Ectodermal cell (in vitro differentiated cells): Measurements from ENCODE around the gene PCP4.

Source experiments
- H3K27ac ChIP-seq: 2 replicates; pipeline ENCODE4 v1.7.0; 2013; ENCODE audit warnings: mild to moderate bottlenecking, low read depth, low read length; ENCODE audit not compliant: insufficient read depth, poor library complexity, severe bottlenecking
- H3K27me3 ChIP-seq: 2 replicates; pipeline ENCODE4 v1.7.0; 2013; ENCODE audit warnings: mild to moderate bottlenecking, low read length; ENCODE audit not compliant: insufficient read depth, control insufficient read depth, poor library complexity, severe bottlenecking
- H3K36me3 ChIP-seq: one replicate; pipeline ENCODE4 v1.7.0; 2013; ENCODE audit warnings: low read length; ENCODE audit not compliant: control insufficient read depth, insufficient read depth
- H3K4me1 ChIP-seq: one replicate; pipeline ENCODE4 v1.7.0; 2013; ENCODE audit warnings: low read length; ENCODE audit not compliant: control insufficient read depth, insufficient read depth
- H3K4me3 ChIP-seq: 2 replicates; pipeline ENCODE4 v1.7.0; 2013; ENCODE audit warnings: low read depth, low read length, control low read depth; ENCODE audit not compliant: insufficient read depth
- H3K9me3 ChIP-seq: 2 replicates; pipeline ENCODE4 v1.7.0; 2013; ENCODE audit warnings: mild to moderate bottlenecking, low read length, moderate library complexity; ENCODE audit not compliant: control insufficient read depth
- WGBS, 2 experiments: methylation state at CpG; one replicate each; pipeline ENCODE4 v1.1.7; 2013; ENCODE audit warnings: missing lambda C conversion rate in 2 of 2; 5-methylcytosine and 5-hydroxymethylcytosine counted together

PCP4 gene

DNA sequence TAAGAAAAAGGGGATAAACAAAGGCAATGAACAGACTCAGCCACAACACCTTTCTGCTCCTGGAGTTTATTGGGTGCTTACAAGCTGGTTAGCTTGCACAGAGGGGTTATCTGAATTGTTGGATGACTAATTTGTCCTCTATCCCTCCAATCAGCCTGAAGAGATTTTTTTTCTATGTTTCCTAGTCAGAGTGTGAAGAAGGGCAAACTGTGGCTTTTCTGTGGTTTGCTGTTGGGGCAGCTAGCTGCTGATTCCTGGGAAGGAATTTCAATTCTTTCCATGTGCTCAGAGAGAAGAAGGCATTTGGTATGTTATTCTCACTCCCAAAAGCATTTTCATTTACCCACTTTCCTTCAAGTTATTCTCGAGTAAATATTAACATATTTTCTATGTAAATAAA lies 48.6 kb downstream of the PCP4 start:
- Histone ChIP-seq H3K4me1 (peaks cover 9% of the 10 kb centered on the region), H3K9me3 (no peaks in the 10 kb centered on the region), H3K4me3 (no peak overlapping the region), H3K27ac (no peak overlapping the region), H3K27me3 (no peaks in the 10 kb centered on the region), H3K36me3 (no peaks in the 10 kb centered on the region)
- WGBS, 2 experiments: no CpG with 5 or more reads among the region's 1 CpG

- 75 to 81% methylated on average over 4 of the region's 4 CpGs for WGBS, 2 experiments
- Histone ChIP-seq H3K9me3 (no peaks in the 10 kb centered on the region), H3K4me1 (peaks cover 9% of the 10 kb centered on the region), H3K36me3 (no peaks in the 10 kb centered on the region), H3K4me3 (no peak overlapping the region), H3K27ac (no peak overlapping the region), H3K27me3 (no peaks in the 10 kb centered on the region)
Observed at GRCh38 chr21:39918558-39918957, 51.3 kb downstream of the PCP4 start.

DNA sequence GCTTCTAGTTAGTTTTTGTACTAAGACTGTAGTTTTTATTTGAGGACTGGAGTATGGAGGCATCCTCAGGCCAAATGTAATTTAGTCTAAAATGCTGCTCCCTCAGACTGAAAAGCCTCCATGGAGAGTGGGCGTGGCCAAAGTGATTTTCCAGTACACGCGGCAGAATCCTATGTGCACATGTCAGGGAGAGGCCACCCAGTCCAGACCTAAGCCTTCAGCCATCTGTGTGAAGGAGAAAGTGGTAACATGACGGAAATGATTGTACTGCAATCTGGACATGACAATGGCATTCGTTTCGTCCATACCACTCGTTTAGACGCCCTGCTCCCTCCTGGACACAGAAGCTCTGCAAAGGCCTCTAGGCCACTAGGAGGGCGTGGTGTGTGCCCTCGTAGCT lies 56.2 kb downstream of the PCP4 start:
- Histone ChIP-seq H3K36me3 (no peaks in the 10 kb centered on the region), H3K4me3 (no peak overlapping the region), H3K9me3 (no peaks in the 10 kb centered on the region), H3K27me3 (no peaks in the 10 kb centered on the region), H3K27ac (no peak overlapping the region), H3K4me1 (peaks cover 7% of the 10 kb centered on the region)
- 95 to 97% methylated on average over 10 of the region's 10 CpGs for WGBS, 2 experiments

- Histone ChIP-seq H3K27me3 (no peaks in the 10 kb centered on the region), H3K9me3 (no peaks in the 10 kb centered on the region), H3K36me3 (no peaks in the 10 kb centered on the region), H3K27ac (no peak overlapping the region), H3K4me1 (no peaks in the 10 kb centered on the region), H3K4me3 (no peak overlapping the region)
- 86 to 89% methylated on average over 8 of the region's 8 CpGs for WGBS, 2 experiments
Observed at GRCh38 chr21:39924577-39925308, 57.5 kb downstream of the PCP4 start.

DNA sequence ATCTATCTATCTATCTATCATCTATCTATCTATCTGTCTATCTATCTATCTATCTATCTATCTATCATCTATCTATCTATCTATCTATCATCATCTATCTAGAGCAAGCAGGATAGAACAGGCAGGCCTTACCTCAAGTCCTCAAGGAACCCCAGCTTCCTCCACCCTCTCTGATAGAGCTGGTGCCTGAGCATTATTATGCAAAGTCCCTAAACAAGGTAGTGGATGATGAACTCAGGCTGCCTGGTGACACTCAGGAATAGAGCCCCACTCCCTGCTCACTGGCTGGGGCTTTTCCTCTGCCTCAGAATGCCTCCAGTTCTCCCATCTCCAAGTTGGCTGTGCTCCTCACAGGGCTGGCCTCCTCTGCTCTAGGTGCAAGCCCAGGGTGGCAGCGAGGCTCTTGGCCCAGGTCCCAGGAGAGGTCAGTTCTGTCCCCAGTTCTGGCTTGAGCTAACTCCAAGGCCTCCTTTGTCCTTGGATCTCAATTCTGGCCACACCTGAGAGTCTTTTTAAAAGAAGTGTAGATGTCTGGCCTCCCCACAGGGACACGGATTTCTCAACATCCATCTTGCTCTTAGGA lies 60.2 kb downstream of the PCP4 start:
- Histone ChIP-seq H3K36me3 (no peaks in the 10 kb centered on the region), H3K27ac (no peak overlapping the region), H3K9me3 (no peaks in the 10 kb centered on the region), H3K4me3 (no peak overlapping the region), H3K4me1 (no peaks in the 10 kb centered on the region), H3K27me3 (no peaks in the 10 kb centered on the region)
- WGBS, 2 experiments: 93 to 100% methylated on average over 2 of the region's 2 CpGs

DNA sequence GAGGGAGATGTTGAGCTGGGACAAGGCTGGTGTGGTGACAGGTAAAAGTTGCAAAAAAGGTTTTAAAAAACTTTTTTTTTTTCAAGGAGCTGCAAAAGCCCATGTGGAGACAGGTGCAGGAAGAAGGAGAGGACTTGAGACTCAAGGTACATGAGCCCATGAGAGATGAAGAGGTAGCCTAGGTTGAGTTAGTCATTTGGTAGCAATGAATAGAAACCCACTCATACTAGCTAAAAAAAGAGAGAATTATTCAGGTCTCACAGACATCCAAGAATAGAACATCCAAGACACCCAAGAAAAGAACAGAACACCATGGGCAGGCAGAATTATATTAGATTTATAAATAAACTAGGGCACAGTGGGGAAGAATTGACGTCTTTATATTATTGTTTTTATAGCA lies 65.1 kb downstream of the PCP4 start:
- no peaks in the 10 kb centered on the region for H3K4me1 ChIP-seq
- no peaks in the 10 kb centered on the region for H3K9me3 ChIP-seq
- no peak overlapping the region for H3K4me3 ChIP-seq
- 85 to 100% methylated on average over 1 of the region's 1 CpG for WGBS, 2 experiments
- H3K36me3 ChIP-seq: no peaks in the 10 kb centered on the region
- H3K27ac ChIP-seq: no peak overlapping the region
- no peaks in the 10 kb centered on the region for H3K27me3 ChIP-seq

- H3K27me3 ChIP-seq: no peaks in the 10 kb centered on the region
- no peaks in the 10 kb centered on the region for H3K4me1 ChIP-seq
- 88 to 96% methylated on average over 2 of the region's 2 CpGs for WGBS, 2 experiments
- no peak overlapping the region for H3K27ac ChIP-seq
- no peaks in the 10 kb centered on the region for H3K36me3 ChIP-seq
- H3K4me3 ChIP-seq: no peak overlapping the region
- H3K9me3 ChIP-seq: no peaks in the 10 kb centered on the region
Observed at GRCh38 chr21:39934895-39935294, 67.7 kb downstream of the PCP4 start.

DNA sequence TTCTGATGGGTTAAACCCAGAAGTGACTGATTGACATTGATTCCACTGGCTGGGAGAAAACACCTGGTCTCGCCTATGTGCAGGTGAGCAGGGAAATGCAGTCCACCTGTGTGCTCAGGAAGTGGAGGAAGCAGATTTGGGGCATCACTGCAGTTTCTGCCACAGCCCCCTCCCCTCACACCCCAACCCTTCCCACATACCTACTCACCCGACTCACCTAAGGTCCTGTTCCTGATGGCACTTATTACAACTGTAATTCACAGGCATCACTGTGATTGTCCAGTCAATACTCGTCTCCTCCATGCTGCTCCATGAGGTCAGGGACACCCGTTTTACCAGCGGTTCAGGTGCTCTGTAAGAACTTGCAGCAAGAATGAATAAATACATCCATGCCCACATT lies 68.5 kb downstream of the PCP4 start:
- 91 to 95% methylated on average over 5 of the region's 5 CpGs for WGBS, 2 experiments
- no peak overlapping the region for H3K4me3 ChIP-seq
- no peaks in the 10 kb centered on the region for H3K36me3 ChIP-seq
- H3K27me3 ChIP-seq: no peaks in the 10 kb centered on the region
- no peaks in the 10 kb centered on the region for H3K9me3 ChIP-seq
- H3K27ac ChIP-seq: no peak overlapping the region
- no peaks in the 10 kb centered on the region for H3K4me1 ChIP-seq

GRCh38 chr21:39938086-39938625 lies 70.9 kb downstream of the PCP4 start:
- Histone ChIP-seq H3K4me1 (no peaks in the 10 kb centered on the region), H3K36me3 (no peaks in the 10 kb centered on the region), H3K27me3 (no peaks in the 10 kb centered on the region), H3K9me3 (no peaks in the 10 kb centered on the region), H3K27ac (no peak overlapping the region), H3K4me3 (no peak overlapping the region)
- WGBS, 2 experiments: 92 to 94% methylated on average over 8 of the region's 8 CpGs

DNA sequence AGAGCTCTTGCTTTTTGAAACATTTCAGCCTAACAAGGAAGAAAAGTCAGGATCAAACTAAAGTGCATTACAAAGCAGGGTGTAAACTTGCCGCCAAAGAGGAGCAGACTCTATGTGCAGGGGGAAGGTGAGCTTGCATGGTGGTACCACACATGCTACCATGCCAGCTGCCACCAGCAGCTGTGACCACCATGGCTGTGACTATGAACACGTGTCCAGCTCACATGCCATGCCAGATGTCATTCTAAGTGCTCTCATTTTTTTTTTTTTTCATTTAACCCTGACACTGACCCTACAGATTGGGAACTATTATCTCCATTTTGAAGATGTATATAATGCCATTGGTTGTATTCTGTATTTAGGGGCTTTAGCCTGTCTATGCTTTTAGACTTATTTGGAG lies 79.0 kb downstream of the PCP4 start:
- H3K27me3 ChIP-seq: no peaks in the 10 kb centered on the region
- no peak overlapping the region for H3K27ac ChIP-seq
- no peak overlapping the region for H3K4me3 ChIP-seq
- H3K36me3 ChIP-seq: no peaks in the 10 kb centered on the region
- H3K9me3 ChIP-seq: no peaks in the 10 kb centered on the region
- 85 to 95% methylated on average over 2 of the region's 2 CpGs for WGBS, 2 experiments
- no peaks in the 10 kb centered on the region for H3K4me1 ChIP-seq
